ENCODE measurements around the gene CAMTA1. TPM values are rescaled to one million over a fixed set of nuclear protein-coding genes. Genes with fewer than 3 reads are reported as not detected.

CAMTA1 gene
- total RNA-seq, 1 experiment from 2014 or later, result 82.2 TPM

DNA sequence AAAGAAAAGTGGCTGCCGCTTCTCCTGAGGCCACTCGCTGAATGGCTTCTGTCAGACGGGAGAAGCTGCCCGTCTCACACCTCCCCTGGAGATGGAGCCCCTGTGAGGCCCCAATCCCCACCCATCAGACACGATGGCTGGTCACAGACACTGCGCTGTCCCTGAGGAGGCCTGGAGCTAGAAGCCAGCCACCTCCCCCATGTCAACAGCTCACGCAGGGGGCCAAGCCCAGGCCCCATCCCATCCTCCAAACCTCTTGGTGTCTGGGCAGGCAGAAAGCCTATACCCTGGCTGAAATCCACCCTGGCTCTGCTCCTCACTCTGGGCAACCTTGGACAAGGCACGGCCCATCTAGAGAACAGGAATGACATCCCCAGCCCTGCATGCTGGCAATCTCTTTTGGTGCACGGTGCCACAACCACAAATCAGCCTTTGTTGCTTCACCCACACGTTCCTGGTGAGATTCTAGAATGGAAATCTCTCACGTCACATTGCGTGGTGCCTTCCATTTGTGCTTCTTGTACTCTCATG is 711.9 kb downstream of the CAMTA1 start:
- ChIA-PET POLR2A (no interaction called here), CTCF (no interaction called here)
- ATAC-seq (no peak), DNase-seq (ENCODE audit: low read depth, low spot score) (no peak)
- H3K27me3 ChIP-seq (ENCODE audit: control insufficient read depth, insufficient read depth, low read length), result no peaks in the 10 kb centered on the region
- H3K4me3 ChIP-seq (ENCODE audit: low read depth in 2 of 2, low read length in 2 of 2), result no peak overlapping the region
- TF ChIP-seq SIN3A (IDR thresholded peaks at IDR 0.05; ENCODE audit: borderline replicate concordance, insufficient read depth, low read depth, low read length) (no peak), CTCF (IDR thresholded peaks at IDR 0.05) (no peak), POLR2AphosphoS5 (IDR thresholded peaks at IDR 0.05; ENCODE audit: low read depth, low read length) (no peak), TCF7L2 (IDR thresholded peaks at IDR 0.05; ENCODE audit: low read depth, low read length) (no peak)
- TF ChIP-seq, protein P1, sequence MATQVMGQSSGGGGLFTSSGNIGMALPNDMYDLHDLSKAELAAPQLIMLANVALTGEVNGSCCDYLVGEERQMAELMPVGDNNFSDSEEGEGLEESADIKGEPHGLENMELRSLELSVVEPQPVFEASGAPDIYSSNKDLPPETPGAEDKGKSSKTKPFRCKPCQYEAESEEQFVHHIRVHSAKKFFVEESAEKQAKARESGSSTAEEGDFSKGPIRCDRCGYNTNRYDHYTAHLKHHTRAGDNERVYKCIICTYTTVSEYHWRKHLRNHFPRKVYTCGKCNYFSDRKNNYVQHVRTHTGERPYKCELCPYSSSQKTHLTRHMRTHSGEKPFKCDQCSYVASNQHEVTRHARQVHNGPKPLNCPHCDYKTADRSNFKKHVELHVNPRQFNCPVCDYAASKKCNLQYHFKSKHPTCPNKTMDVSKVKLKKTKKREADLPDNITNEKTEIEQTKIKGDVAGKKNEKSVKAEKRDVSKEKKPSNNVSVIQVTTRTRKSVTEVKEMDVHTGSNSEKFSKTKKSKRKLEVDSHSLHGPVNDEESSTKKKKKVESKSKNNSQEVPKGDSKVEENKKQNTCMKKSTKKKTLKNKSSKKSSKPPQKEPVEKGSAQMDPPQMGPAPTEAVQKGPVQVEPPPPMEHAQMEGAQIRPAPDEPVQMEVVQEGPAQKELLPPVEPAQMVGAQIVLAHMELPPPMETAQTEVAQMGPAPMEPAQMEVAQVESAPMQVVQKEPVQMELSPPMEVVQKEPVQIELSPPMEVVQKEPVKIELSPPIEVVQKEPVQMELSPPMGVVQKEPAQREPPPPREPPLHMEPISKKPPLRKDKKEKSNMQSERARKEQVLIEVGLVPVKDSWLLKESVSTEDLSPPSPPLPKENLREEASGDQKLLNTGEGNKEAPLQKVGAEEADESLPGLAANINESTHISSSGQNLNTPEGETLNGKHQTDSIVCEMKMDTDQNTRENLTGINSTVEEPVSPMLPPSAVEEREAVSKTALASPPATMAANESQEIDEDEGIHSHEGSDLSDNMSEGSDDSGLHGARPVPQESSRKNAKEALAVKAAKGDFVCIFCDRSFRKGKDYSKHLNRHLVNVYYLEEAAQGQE (IDR thresholded peaks at IDR 0.05; ENCODE audit: insufficient read depth in 1 of 2, low read depth in 2 of 2, low read length in 1 of 2), result no peak
- no peaks in the 10 kb centered on the region for H3K36me3 ChIP-seq (ENCODE audit: control insufficient read depth, insufficient read depth, low read length)
- no peaks in the 10 kb centered on the region for H3K4me1 ChIP-seq (ENCODE audit: control insufficient read depth, insufficient read depth, low read length)
- H3K9me3 ChIP-seq (ENCODE audit: control insufficient read depth, insufficient read depth, low read depth, low read length), result no peaks in the 10 kb centered on the region
- intact Hi-C loops (cut with micrococcal nuclease; ENCODE audit: unreplicated experiment) (no loop called here), in situ Hi-C loops (cut with HindIII; ENCODE audit: low pct_unique_long_range_greater_than_20kb, low sequenced_read_pairs) (no loop called here)
- H3K27ac ChIP-seq (ENCODE audit: low read length), result no peak overlapping the region
- no TSS peak for BruUV-seq (replicated peaks)

DNA sequence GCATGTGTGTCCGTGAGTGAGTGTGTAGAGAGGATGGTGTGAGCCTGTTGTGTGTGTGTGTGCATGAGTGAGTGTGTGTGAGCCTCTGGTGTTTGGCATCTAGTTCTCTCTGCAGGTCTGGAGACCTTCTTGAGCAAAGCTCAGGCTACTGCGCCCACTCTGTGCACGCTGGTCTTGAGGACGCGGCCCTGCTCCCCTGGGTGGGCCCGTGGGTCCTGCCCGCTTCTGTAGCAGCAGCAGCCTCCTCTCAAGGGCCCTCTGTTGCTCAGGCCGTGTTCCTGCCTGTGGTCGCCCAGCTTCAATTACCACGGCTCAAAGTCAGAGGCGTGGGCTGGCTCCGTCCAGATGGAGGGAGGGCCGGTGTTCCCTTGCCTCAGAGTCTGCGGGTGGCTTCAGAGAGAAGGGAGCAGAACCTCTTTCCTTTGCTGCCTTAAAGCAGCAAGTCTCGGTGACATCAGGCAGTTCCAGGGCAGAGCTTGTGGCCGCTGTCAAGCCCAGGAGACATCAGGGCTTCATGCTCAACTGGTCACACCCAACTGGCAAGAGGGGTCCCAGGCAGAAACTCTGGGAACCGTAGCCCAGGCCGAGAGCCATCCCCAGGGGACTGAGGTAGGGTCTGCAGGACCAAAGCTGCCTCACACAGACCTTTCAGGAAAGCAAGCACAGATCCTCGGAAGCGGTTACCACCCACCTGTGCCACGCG is 715.3 kb downstream of the CAMTA1 start:
- Histone ChIP-seq H3K9me3 (ENCODE audit: control insufficient read depth, insufficient read depth, low read depth, low read length) (no peaks in the 10 kb centered on the region), H3K4me1 (ENCODE audit: control insufficient read depth, insufficient read depth, low read length) (no peaks in the 10 kb centered on the region), H3K27me3 (ENCODE audit: control insufficient read depth, insufficient read depth, low read length) (no peaks in the 10 kb centered on the region), H3K4me3 (ENCODE audit: low read depth in 2 of 2, low read length in 2 of 2) (no peak overlapping the region), H3K27ac (ENCODE audit: low read length) (no peak overlapping the region), H3K36me3 (ENCODE audit: control insufficient read depth, insufficient read depth, low read length) (no peaks in the 10 kb centered on the region)
- intact Hi-C loops (cut with micrococcal nuclease; ENCODE audit: unreplicated experiment) (no loop called here), in situ Hi-C loops (cut with HindIII; ENCODE audit: low pct_unique_long_range_greater_than_20kb, low sequenced_read_pairs) (no loop called here)
- DNase-seq (ENCODE audit: low read depth, low spot score), result no peak
- TF ChIP-seq CTCF (IDR thresholded peaks at IDR 0.05), result no peak
- no peak for TF ChIP-seq SIN3A (IDR thresholded peaks at IDR 0.05; ENCODE audit: borderline replicate concordance, insufficient read depth, low read depth, low read length)
- no peak for TF ChIP-seq POLR2AphosphoS5 (IDR thresholded peaks at IDR 0.05; ENCODE audit: low read depth, low read length)
- no peak for TF ChIP-seq TCF7L2 (IDR thresholded peaks at IDR 0.05; ENCODE audit: low read depth, low read length)
- ChIA-PET POLR2A (interaction anchor here (0.6 kb wide), 1 partner anchor 414 kb away, joined by 4 read pairs; no protein-coding TSS in a partner anchor), CTCF (no interaction called here)
- no peak for ATAC-seq
- BruUV-seq (replicated peaks), result no TSS peak
